ENCODE data around the gene KXD1.
"Not testable (repeated sequence)": the region's sequence is repeated elsewhere in the genome, so short reads cannot be mapped to it uniquely, and the experiment has no call there.

KXD1 gene, protein sequence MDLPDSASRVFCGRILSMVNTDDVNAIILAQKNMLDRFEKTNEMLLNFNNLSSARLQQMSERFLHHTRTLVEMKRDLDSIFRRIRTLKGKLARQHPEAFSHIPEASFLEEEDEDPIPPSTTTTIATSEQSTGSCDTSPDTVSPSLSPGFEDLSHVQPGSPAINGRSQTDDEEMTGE
- 58.0 to 61.8 reads per million in 2 donors for total RNA-seq

DNA sequence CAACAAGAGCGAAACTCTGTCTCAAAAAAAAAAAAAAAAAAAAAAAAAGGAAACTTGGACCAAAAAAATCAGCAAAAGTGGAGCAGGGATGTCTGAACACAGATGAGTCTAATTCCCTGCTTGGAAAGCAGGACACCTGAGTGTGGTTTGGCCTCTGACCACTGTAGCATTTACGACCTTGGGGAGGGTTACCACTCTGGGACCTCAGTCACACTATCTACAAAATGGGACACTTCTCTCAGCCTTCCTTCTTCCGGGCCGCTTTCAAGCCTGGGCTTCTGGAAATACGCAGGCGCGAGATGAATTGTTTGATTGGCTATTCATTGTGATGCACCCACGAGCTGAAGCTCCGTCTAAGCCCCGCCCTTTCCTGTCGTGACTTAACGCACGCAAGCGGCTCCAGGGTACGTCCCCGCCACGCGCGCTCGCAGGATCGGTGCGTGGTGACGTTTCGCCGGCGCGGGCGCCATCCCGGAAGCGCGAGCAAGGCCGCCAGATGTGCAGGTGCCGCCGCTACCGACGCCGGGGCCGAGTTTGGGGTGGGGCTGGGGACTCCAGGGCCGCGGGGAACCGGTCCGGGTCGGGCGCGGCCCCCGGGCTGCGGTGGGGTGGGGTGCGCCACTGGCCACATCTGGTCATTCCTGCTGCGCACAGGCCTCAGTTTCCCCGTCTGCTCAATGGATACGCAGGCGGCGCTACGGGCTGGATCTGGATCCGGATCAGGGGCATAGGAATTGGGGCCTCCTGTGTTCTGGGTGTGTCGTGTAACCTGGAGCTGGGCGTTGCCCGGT lies at the start of gene KXD1:
KXD1 (plus strand) TSS at position 460 of the 791 bp plus-strand sequence. CDS start 4,187 bp downstream, outside the sequence.
- DNase-seq: peak; percentile 92 to 100 (median 96)

DNA sequence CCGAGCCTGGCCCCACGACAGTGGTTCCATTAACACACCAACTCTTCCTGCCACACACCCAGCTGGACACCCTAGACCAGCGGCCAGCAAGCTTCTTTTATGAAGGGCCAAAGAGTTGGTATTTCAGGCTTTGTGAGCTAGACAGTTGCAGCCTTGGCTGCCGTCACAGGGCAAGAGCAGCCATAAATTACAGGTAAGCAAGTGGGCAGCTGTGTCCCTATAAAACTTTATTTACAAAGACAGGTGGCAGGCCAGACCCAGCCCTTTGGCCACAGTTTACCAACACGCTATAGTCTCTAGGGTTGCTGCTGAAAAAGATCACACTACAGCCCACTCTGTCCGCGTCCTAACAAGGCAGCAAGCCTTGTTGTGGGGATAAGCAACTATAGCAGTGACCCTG lies 49.1 kb upstream of the KXD1 start:
- no peak for DNase-seq

DNA sequence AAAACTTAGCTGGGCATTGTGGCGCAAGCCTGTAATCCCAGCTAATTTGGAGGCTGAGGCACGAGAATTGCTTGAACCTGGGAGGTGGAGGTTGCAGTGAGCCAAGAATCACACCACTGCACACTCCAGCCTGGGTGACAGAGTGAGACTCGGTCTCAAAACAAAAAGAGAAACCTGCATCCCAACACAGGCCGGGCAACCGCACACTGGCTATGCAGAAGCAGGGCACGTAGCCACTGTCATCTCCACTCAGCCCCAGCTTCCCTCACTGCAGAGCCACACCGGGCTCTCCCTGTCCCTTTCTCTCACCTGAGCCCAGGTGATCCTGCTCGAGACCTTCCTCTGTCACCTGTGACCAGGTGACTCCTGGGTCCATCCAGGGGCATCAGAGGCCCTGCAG lies 47.5 kb upstream of the KXD1 start:
- DNase-seq: no peak

DNA sequence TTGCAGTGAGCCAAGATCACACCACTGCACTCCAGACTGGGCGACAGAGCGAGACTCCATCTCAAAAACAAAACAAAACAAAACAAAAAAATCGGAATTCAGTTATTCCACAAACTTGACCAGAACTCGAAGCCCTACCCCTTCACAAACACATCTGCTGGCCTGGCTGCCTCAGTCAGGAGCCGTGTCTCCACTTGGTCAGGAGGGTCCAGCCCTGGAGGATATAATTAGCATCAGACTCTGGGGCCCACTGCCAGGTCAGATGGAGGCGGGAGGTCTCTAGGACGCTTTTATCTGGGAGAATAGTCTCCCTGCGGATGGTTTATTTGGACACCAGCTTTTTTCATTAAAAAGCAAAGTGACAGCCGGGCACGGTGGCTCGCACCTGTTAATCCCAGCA lies 43.8 kb upstream of the KXD1 start:
- DNase-seq: no peak

DNA sequence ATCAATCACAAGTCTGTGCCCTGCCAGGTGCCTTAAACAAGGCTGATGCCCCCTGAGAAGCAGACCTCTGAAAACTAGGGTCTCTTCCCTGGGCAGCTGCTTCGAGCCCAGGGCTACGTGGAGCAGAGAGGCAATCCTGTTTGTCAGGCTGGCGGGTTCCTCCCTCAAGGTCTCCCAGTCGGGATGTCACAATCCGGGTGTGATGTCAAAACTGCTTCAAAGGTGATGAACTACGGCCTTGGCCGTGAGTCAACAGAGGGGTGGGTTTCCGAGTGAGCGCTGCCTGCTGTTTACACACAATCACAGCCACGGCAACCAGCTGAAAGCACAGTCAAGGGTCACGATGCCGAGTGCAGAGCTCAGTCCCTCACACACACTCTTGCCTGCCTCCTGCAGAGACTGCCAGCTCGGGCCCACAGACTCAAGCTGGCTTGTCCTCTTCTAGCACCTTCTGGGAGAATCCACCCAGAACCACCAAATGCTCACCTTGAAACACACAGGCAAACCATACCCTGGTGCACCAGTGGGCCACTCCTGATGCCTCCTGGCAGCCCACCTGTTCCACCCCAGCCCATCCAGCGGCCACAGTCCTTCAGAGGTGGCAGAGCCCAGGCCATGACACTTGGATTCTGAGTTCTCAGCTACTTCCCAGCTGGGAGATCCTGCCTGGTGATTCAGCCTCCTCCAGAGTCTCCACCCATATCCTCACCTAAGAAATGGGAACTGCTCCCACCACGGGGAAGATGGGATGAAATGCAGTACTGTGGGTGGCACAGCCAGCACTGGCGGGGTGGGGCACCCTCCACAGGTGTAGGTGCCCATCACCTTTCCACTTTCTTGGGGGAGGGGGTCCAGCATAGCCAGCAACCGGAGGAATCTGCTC lies 42.6 kb upstream of the KXD1 start:
- peak in 1 of 5 experiments; percentile 75 for DNase-seq

DNA sequence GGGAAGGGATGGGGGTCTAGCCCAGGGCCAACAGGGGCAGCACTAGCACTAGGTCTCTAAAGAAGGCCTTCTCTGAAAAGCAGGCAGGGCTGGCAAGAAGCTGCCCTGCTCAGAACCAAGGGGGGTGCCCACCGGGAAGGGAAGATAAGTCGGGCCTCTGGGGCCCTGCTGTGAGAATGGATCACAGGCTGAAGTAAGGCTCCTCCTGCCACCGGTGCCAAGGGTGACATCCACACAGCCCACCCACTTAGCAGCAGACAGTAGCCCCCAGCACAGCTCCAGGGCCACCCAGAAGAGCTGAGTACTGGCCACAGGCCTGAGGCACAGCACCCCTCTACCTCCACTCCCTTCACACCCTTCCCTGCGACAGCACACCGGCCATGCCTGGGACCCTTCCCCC lies 41.7 kb upstream of the KXD1 start:
- DNase-seq: no peak

DNA sequence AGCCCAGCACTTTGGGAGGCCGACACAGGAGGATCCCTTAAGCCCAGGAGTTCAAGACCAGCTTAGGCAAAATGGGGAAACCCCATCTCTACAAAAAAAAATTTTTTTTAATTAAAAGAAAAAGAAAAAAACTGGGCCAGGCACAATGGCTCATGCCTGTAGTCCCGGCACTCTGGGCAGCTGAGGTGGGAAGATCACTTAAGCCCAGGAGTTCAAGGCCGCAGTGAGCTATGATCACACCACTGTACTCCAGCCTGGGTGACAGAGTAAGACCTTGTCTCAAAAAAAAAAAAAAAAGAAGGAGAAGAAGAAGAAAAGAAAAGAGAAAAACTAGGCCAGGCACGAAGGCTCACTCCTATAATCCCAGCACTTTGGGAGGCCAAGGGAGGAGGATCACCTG lies 40.1 kb upstream of the KXD1 start:
- DNase-seq: no peak

DNA sequence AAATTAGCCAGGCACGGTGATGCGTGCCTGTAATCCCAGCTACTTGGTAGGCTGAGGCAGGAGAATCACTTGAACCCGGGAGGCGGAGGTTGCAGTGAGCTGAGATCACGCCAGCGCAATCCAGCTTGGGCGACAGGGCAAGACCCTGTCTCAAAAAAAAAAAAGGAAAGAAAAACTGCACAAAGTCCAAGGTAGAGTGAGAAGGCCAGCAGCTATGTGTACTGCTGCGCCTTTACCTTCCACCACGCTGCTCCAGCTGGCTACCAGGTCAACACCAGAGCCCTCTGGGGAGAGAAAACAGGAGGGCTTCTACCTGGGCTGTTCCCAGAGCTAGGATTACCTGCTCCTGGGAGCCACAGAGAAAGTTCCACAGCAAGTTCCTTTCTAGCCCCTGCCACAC lies 39.0 kb upstream of the KXD1 start:
- DNase-seq: no peak

DNA sequence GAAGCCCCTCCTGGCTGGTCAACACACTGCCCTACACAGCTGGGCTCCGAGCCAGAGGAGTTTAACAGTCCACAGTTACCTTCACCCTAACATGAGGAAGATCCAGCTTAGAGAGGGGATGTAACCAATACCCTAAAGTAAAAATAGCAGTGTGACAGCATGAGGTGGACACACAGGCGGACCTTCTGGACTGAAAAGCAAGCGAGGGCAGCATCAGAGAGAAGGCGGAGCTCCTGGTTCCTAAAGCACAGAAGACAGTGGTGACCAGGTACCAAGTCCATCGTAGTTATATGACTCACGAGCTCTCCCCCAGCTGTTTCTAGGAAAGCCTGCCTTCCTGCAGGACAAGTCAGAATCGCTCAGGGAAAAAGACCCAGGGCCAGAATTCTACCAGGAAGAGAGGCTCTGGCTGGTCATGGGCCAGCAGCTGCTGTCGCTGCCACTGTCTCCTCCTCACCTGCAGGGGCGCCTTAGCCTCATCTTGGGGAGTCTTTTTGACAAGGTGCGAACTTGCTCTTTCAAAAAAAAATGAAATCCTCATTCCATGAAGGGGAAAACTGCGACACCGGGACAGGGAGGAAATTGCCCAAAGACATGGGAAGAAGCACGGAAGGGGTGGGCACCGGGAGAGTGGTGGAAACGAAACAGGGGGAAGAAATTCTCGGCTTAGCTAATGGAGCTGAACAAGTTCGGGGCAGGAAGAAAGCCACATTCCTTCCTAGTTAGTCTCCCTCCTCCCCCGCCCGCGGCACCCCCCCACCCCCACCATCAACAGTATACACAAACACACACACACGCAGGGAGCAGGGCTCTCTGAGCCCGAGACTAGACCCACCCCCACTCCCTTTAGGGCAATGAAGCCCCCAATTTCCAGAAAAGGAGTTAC lies 37.5 kb upstream of the KXD1 start:
- DNase-seq: peak in 2 of 5 experiments; percentile 52 to 78

DNA sequence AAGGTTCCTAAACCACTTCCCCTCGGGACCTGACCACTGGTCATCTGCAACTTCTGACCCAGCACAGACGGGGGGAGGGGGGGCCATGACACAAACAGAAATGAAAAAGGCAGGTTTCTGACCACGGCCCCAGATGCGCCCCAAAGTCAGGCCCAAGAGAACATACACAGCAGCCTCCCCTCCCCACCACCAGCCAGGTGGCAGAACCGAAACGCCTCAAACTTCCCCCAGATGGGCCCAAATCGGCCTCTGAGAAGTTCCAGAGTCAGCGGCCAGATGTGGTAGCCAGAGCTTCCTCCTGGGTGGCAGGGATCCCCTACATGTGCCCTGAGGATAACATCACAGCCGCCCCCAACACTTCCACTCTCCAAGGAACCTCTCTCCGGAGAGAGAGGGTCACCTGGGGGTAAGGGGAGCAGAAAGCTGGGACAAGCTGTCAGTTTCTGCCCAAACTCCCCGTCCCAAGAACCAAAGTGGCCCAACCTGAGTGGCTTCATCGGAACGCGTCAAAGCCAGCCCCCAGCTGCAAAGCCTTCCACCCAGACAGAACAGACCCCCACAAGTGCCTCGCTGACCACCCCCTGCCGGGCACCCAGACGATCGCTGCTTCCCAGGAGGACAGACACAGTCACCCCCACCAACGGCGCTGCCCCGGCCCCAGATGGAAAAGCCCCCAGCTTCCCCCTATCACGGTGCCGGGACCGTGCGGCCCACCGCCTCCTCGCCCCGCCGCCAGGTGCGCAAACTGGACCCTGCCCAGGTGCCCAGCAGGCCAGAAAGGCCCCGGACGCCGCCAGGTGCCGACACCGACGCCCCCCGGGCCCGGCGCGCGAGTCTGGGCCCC lies 36.6 kb upstream of the KXD1 start:
- DNase-seq: no peak

DNA sequence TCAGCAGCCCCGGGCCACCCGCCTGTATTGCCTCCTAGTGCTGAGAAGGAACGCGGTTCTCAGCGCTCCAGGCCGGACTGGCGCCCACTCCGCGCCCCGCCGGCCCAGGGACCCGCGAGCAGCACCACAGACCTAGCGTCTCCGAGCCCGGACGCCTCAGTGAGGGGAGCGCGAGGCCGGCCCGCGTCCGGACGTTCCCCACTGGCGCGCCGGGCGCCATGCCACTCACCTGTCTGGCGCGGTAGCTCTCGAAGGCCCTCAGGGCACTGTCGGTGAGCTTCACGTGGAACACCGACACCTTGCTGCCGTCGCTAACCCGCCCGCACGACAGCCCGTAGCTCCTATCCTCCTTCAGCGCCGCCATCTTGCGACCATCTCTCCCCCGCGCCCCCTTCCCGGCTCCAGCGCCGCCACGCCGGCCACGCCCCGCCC lies 36.0 kb upstream of the KXD1 start, which contains the start of gene ELL:
ELL (minus strand) TSS at position 379 of the 432 bp plus-strand sequence; CDS start at position 364, 15 bp downstream.
- DNase-seq: no peak

DNA sequence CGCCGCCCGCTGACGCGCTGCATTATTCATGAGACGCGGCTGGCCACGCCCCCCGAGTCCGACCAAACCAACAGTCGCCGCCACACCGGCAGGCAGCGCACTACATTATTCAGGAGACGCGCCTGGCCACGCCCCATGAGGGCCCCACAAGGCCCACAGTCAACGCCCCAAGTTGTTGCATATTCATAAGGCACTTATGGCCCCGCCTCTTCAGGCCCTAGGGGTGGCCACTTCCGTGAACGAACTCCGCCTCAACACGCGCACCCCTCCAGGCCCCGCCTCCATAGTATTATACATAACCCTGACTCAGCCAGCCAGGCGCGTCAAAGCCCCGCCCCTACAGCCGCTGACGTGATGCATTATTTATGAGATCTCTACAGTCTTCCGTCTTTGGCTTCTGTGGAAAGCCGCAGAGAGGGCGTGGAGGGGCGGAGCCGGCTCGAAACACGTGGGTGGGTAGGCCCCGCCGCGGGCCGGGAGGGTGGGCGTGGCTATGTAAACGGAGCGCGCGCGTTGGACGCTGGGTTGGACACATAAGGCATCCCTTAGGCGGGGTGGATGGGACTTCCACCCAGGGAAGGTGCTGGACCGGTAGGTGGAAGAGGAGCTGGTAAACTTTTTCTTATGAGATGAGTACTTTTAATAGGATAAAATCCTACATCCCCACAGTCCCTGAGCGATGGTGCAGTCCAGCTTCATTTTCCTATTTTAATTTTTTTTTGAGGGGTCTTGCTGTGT lies 35.4 kb upstream of the KXD1 start:
- peak; percentile 100 for DNase-seq

DNA sequence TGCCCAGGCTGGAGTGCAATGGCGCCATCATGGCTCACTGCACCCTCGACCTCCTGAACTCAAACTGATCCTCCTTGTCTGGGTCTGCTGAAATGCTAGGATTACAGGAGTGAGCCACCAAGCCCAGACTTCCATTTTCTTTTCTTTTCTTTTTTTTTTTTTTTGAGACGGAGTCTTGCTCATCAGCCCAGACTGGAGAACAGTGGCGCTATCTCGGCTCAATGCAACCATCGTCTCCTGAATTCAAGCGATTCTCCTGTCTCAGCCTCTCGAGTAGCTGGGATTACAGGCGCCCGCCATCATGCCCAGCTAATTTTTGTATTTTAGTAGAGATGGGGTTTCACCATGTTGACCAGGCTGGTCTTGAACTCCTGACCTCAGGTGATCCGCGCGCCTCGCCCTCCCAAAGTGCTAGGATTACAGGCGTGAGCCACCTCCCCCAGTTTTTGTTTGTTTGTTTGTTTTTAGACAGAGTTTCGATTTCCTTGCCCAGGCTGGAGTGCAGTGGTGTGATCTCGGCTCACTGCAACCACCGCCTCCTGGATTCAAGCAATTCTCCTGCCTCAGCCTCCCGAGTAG lies 34.7 kb upstream of the KXD1 start:
- not testable (repeated sequence) for DNase-seq

DNA sequence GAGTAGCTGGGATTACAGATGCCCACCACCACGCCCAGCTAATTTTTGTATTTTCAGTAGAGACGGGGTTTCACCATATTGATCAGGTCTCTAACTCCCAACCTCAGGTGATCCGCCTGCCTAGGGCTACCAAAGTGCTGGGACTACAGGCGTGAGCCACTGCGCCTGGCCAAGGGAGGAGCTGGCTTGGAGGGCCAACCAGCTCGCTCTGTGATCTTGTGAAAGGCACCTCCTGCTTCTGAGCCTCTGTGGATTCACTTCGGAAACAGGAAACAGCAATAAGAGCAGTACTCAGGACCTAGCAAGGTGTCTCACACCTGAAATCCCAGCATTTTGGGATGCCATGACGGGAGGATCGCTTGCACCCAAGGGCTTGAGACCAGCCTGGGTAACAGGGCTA lies 33.8 kb upstream of the KXD1 start:
- DNase-seq: no peak

DNA sequence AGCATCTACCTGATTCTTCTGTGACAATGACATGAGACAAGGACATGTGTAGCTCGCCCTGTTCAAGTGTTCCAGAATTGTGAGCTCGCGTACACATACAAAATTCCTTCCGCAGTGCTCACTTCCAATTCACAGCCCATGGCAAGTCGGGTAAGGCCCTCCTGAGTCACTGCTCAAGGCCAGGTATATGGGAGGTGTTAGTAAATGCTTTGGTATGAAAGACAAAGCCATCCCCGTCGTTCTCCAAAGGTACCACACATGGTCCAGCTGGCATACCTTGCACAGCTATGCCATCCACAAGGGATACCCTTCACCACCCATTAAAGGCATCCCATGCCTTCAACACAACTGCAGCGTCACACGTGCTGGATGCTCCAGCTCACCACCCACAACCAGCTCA lies 31.4 kb upstream of the KXD1 start:
- no peak for DNase-seq

DNA sequence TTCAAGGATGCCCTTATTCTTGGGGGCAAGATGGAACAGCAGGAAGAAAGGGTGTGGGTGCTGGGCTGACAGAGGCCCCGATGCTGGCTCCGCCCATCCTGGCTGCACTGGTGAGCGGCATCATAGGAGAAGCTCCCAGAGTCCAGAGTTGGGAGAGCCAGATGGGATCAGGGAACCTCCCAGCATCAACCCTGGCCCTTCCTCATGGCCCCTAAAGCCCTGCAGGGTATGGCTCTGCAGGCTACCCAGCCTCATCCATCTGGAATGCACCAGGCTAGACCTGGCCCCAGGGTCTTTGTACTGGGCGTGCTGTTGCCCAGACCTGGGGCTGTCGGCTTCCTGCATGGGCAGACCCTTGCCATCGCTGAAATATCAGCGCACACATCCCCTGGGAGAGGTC lies 27.9 kb upstream of the KXD1 start:
- no peak for DNase-seq

DNA sequence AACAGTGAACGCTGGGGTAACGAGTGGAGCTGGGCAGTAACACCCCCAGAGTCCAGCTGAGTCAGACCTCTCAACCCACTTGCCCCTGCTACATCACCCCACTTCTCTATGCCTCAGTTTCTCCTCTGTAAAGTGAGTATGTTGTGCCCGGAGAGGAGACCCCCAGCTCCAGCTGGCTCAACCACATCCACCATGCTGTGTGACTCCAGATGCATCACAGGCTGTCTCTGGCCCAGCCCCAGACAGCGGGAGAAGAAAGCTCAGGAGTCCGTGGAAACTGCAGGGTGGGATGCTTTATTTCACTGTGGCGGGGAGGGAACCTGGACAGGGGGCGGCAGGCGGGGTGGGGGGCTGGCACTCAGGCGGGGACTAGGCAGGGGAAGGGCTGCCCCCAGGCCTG lies 26.2 kb upstream of the KXD1 start:
- DNase-seq: no peak

DNA sequence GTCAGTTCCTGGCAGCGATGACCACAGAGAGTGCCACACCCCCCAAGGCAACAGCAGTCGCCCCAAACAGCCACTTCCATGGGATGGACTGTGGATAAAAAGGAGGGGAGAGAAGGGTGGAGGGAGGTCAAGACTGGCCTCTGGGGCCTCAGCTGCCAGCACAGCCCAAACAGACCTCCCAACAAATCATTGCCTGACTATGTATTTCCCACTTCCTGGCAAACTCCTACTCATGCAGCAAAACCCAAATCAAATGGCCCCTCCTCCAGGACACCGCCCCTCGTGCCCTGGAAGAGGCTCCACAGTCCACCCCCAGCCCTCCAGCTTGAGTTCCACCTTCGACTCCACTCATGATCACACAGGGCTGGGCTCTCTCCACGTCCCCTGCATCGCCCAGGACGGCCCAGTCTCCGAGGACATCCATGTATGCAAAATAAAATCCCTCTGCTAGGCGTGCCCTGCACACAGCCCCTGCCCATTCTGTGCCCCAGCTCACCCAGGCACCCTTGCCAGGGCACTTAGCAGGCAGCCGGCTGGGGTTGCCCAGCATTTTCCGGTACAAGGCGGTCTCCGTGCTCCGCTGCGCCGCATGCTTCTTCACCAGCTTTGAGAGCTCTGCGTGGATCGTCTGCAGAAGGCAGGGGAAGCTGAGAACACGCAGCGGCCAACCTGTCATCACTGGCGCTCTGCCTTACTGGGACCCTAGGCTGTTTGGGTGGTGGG lies 25.3 kb upstream of the KXD1 start:
- DNase-seq: no peak

DNA sequence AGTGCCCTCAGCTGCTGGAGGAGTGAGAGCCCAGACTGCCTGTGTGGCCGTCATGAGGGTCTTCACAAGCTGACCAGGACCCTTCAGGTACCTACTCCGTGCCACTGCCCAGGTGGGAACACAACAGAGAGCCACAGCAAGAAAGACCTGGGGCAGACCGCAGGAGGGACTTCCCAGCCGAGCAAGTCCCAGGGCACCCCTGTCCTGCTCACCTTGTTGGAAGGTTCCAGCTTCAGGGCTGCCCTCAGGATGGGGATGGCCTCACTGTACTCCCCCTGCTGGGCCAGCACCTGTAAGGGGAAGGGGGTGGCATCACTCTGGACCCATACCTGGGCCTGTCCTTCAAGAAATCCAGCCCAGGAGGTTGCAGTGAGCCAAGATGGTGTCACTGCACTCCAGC lies 24.6 kb upstream of the KXD1 start:
- no peak for DNase-seq

Measured in T-helper 2 cell (primary cell).